Stimulated activated naive B cell treated with anti-CD40 and anti-IgM and Interleukin-4, amounts not matched to agents 10 μg/mL and 1 μg/mL and 100 μg/mL, for 72 hours (primary cell): Measurements from ENCODE around the gene CYTIP.

ENCODE experiments used
- ATAC-seq, 2 donors: fragments of 150-1000 bp; cut with Tn5 transposase; replicated peaks; 2 replicates each; pipeline ENCODE4 v1.10.0; 2021; ENCODE audit warnings: moderate library complexity in 1 of 2
- DNase-seq: peaks from one replicate; pipeline ENCODE4 v3.0.0; 2021
- H3K27ac Mint-ChIP-seq: one replicate; pipeline ENCODE4 v1.8.0; 2022; ENCODE audit warnings: mild to moderate bottlenecking, mixed read lengths
- H3K27me3 Mint-ChIP-seq, 2 donors: one replicate each; pipeline ENCODE4 v1.8.0; 2022; ENCODE audit warnings: mixed read lengths in 2 of 2
- H3K36me3 Mint-ChIP-seq, 2 donors: one replicate each; pipeline ENCODE4 v1.8.0; 2022; ENCODE audit warnings: mixed read lengths in 2 of 2, mild to moderate bottlenecking in 1 of 2
- H3K4me1 Mint-ChIP-seq, 2 donors: one replicate each; pipeline ENCODE4 v1.8.0; 2022; ENCODE audit warnings: mixed read lengths in 2 of 2, mild to moderate bottlenecking in 1 of 2
- H3K4me3 Mint-ChIP-seq, 2 donors: one replicate each; pipeline ENCODE4 v1.8.0; 2022; ENCODE audit warnings: mild to moderate bottlenecking in 2 of 2, mixed read lengths in 2 of 2, moderate library complexity in 1 of 2
- H3K9me3 Mint-ChIP-seq, 2 donors: one replicate each; pipeline ENCODE4 v1.8.0; 2022; ENCODE audit warnings: mixed read lengths in 2 of 2, mild to moderate bottlenecking in 1 of 2

Gene CYTIP

GRCh38 chr2:157442636-157443035, 1.3 kb downstream of the CYTIP start:
- peaks cover 40 to 62% of the 10 kb centered on the region in 2 donors for H3K4me1 Mint-ChIP-seq
- no peaks in the 10 kb centered on the region for H3K9me3 Mint-ChIP-seq
- H3K27ac Mint-ChIP-seq, result peak overlapping the region; percentile 92
- H3K27me3 Mint-ChIP-seq, result no peaks in the 10 kb centered on the region
- H3K36me3 Mint-ChIP-seq, result peaks cover 47 to 56% of the 10 kb centered on the region in 2 donors
- DNase-seq (no peak), ATAC-seq (no peak)
- peak overlapping the region; percentile 88 for H3K4me3 Mint-ChIP-seq

GRCh38 chr2:157442191-157442590, 1.7 kb downstream of the CYTIP start:
- H3K27ac Mint-ChIP-seq, result peak overlapping the region; percentile 92
- H3K4me3 Mint-ChIP-seq, result peak overlapping the region; percentile 88
- H3K36me3 Mint-ChIP-seq, result peaks cover 50 to 60% of the 10 kb centered on the region in 2 donors
- DNase-seq (no peak), ATAC-seq (peak in 1 of 2 donors; percentile 5)
- no peaks in the 10 kb centered on the region for H3K9me3 Mint-ChIP-seq
- peaks cover 41 to 62% of the 10 kb centered on the region in 2 donors for H3K4me1 Mint-ChIP-seq
- H3K27me3 Mint-ChIP-seq, result no peaks in the 10 kb centered on the region

GRCh38 chr2:157441072-157441454, 2.8 kb downstream of the CYTIP start:
- DNase-seq, result no peak
- Mint-ChIP-seq H3K4me1 (peaks cover 39 to 62% of the 10 kb centered on the region in 2 donors), H3K27ac (peak overlapping the region; percentile 92), H3K9me3 (no peaks in the 10 kb centered on the region), H3K27me3 (no peaks in the 10 kb centered on the region), H3K4me3 (peak overlapping the region; percentile 88), H3K36me3 (peaks cover 54 to 68% of the 10 kb centered on the region in 2 donors)
- peak in 1 of 2 donors; percentile 13 for ATAC-seq

GRCh38 chr2:157440404-157441071, 3.4 kb downstream of the CYTIP start:
- peaks cover 54 to 68% of the 10 kb centered on the region in 2 donors for H3K36me3 Mint-ChIP-seq
- H3K4me3 Mint-ChIP-seq, result peak overlapping the region; percentile 88
- peaks cover 41 to 67% of the 10 kb centered on the region in 2 donors for H3K4me1 Mint-ChIP-seq
- H3K9me3 Mint-ChIP-seq, result no peaks in the 10 kb centered on the region
- no peak for DNase-seq
- no peaks in the 10 kb centered on the region for H3K27me3 Mint-ChIP-seq
- peak overlapping the region; percentile 92 for H3K27ac Mint-ChIP-seq
- no peak for ATAC-seq

GRCh38 chr2:157439824-157440186, 4.1 kb downstream of the CYTIP start:
- no peak for DNase-seq

GRCh38 chr2:157438863-157439823, 4.7 kb downstream of the CYTIP start:
- ATAC-seq (peak; percentile 13), DNase-seq (no peak)
- Mint-ChIP-seq H3K4me3 (peak overlapping the region; percentile 88), H3K9me3 (no peaks in the 10 kb centered on the region), H3K27me3 (no peaks in the 10 kb centered on the region), H3K36me3 (peaks cover 62 to 77% of the 10 kb centered on the region in 2 donors), H3K4me1 (peaks cover 43 to 69% of the 10 kb centered on the region in 2 donors), H3K27ac (peak overlapping the region; percentile 92)

More at GRCh38 chr2:157439824-157440186, 4.1 kb downstream of the CYTIP start:
- H3K4me3 Mint-ChIP-seq, result peak overlapping the region; percentile 88
- peak; percentile 56 for ATAC-seq
- peak overlapping the region; percentile 92 for H3K27ac Mint-ChIP-seq
- peaks cover 56 to 71% of the 10 kb centered on the region in 2 donors for H3K36me3 Mint-ChIP-seq
- no peaks in the 10 kb centered on the region for H3K9me3 Mint-ChIP-seq
- H3K4me1 Mint-ChIP-seq, result peaks cover 44 to 69% of the 10 kb centered on the region in 2 donors
- H3K27me3 Mint-ChIP-seq, result no peaks in the 10 kb centered on the region

- Mint-ChIP-seq H3K4me1 (peaks cover 48 to 84% of the 10 kb centered on the region in 2 donors), H3K36me3 (peaks cover 66 to 78% of the 10 kb centered on the region in 2 donors), H3K27me3 (no peaks in the 10 kb centered on the region), H3K4me3 (peak overlapping the region in 1 of 2 donors; percentile 36), H3K27ac (peak overlapping the region; percentile 51), H3K9me3 (no peaks in the 10 kb centered on the region)
- ATAC-seq (no peak), DNase-seq (no peak)
These were observed 10.5 kb downstream of the CYTIP start for GRCh38 chr2:157433394-157433793.

- Mint-ChIP-seq H3K9me3 (no peaks in the 10 kb centered on the region), H3K27ac (peak overlapping the region; percentile 27), H3K27me3 (no peaks in the 10 kb centered on the region), H3K4me3 (peak overlapping the region; percentile 1 to 6), H3K36me3 (peaks cover 66 to 76% of the 10 kb centered on the region in 2 donors), H3K4me1 (peaks cover 45 to 84% of the 10 kb centered on the region in 2 donors)
- ATAC-seq (no peak), DNase-seq (no peak)
These were observed 11.3 kb downstream of the CYTIP start for GRCh38 chr2:157432475-157433106.

GRCh38 chr2:157431176-157431575, 12.7 kb downstream of the CYTIP start:
- peaks cover 72 to 78% of the 10 kb centered on the region in 2 donors for H3K36me3 Mint-ChIP-seq
- DNase-seq (no peak), ATAC-seq (no peak)
- H3K4me3 Mint-ChIP-seq, result no peak overlapping the region
- no peak overlapping the region for H3K27ac Mint-ChIP-seq
- H3K4me1 Mint-ChIP-seq, result peaks cover 42 to 84% of the 10 kb centered on the region in 2 donors
- H3K9me3 Mint-ChIP-seq, result no peaks in the 10 kb centered on the region
- H3K27me3 Mint-ChIP-seq, result no peaks in the 10 kb centered on the region

GRCh38 chr2:157428500-157429175, 15.3 kb downstream of the CYTIP start:
- no peaks in the 10 kb centered on the region for H3K9me3 Mint-ChIP-seq
- peaks cover 72 to 83% of the 10 kb centered on the region in 2 donors for H3K36me3 Mint-ChIP-seq
- DNase-seq, result no peak
- no peaks in the 10 kb centered on the region for H3K27me3 Mint-ChIP-seq
- peak in 1 of 2 donors; percentile 29 for ATAC-seq
- peaks cover 26 to 62% of the 10 kb centered on the region in 2 donors for H3K4me1 Mint-ChIP-seq
- H3K27ac Mint-ChIP-seq, result peak overlapping the region; percentile 10
- no peak overlapping the region for H3K4me3 Mint-ChIP-seq

GRCh38 chr2:157427922-157428303, 16.0 kb downstream of the CYTIP start:
- Mint-ChIP-seq H3K4me1 (peaks cover 25 to 59% of the 10 kb centered on the region in 2 donors), H3K9me3 (peaks cover 0 to 2% of the 10 kb centered on the region in 2 donors), H3K27me3 (no peaks in the 10 kb centered on the region), H3K36me3 (peaks cover 70 to 82% of the 10 kb centered on the region in 2 donors), H3K4me3 (no peak overlapping the region), H3K27ac (no peak overlapping the region)
- no peak for DNase-seq
- no peak for ATAC-seq

GRCh38 chr2:157427003-157427921, 16.6 kb downstream of the CYTIP start:
- H3K36me3 Mint-ChIP-seq, result peaks cover 65 to 78% of the 10 kb centered on the region in 2 donors
- H3K4me3 Mint-ChIP-seq, result peak overlapping the region in 1 of 2 donors; percentile 11
- peak overlapping the region; percentile 65 for H3K27ac Mint-ChIP-seq

More at GRCh38 chr2:157427003-157427921, 16.6 kb downstream of the CYTIP start:
- Mint-ChIP-seq H3K4me1 (peaks cover 18 to 54% of the 10 kb centered on the region in 2 donors), H3K9me3 (peaks cover 0 to 3% of the 10 kb centered on the region in 2 donors), H3K27me3 (no peaks in the 10 kb centered on the region)
- ATAC-seq, result peak; percentile 61 to 65
- no peak for DNase-seq
